Activated CD8-positive, alpha-beta T cell treated with anti-CD3 and anti-CD28 coated beads for 36 hours (primary cell): ENCODE results near the gene GNAI3. TPM values are rescaled to one million over a fixed set of nuclear protein-coding genes. Genes with fewer than 3 reads are reported as not detected.

Experiments
- ATAC-seq: fragments of 200-7000 bp; cut with Tn5 transposase; one replicate; pipeline ENCODE4 v1.10.0; 2021; ENCODE audit warnings: mild to moderate bottlenecking, moderate library complexity
- CTCF ChIA-PET: fragments of 350-600 bp; sonication (Branson Sonifier 250); formaldehyde crosslinking; loops from one replicate; lab custom pipeline; 2021; ENCODE audit warnings: antibody characterized with exemption; lab: Charles Lee
- POLR2A ChIA-PET: fragments of 350-600 bp; sonication (Branson Sonifier 250); formaldehyde crosslinking; loops from one replicate; lab custom pipeline; 2021; ENCODE audit warnings: antibody characterized with exemption; lab: Charles Lee
- DNase-seq: peaks from one replicate; pipeline ENCODE4 v3.0.0-alpha.2; 2020
- H3K27ac Mint-ChIP-seq: one replicate; pipeline ENCODE4 v1.8.0; 2021; ENCODE audit warnings: mild to moderate bottlenecking, mixed read lengths
- H3K27me3 Mint-ChIP-seq: one replicate; pipeline ENCODE4 v1.8.0; 2021; ENCODE audit warnings: mixed read lengths
- H3K36me3 Mint-ChIP-seq: one replicate; pipeline ENCODE4 v1.8.0; 2021; ENCODE audit warnings: low read depth, mixed read lengths
- H3K4me1 Mint-ChIP-seq: one replicate; pipeline ENCODE4 v1.8.0; 2021; ENCODE audit warnings: low read depth, mixed read lengths
- H3K4me3 Mint-ChIP-seq: one replicate; pipeline ENCODE4 v1.8.0; 2021; ENCODE audit warnings: mild to moderate bottlenecking, moderate library complexity, mixed read lengths
- H3K9me3 Mint-ChIP-seq: one replicate; pipeline ENCODE4 v1.8.0; 2021; ENCODE audit warnings: mixed read lengths
- CTCF ChIP-seq: fragments of 200-600 bp; IDR thresholded peaks from one replicate; pipeline ENCODE4 v1.8.0; 2022; ENCODE audit warnings: antibody characterized with exemption, mild to moderate bottlenecking
- intact Hi-C: fragments of 100-400 bp; cut with micrococcal nuclease; formaldehyde crosslinking; loops from one replicate; pipeline ENCODE4 v1.10.0; 2022
- total RNA-seq, 2 experiments: library from RNA; stranded (reverse); gene quantifications; one replicate each; pipeline ENCODE4 v1.2.3, GENCODE V29; 2021

Gene GNAI3
- total RNA-seq, 2 experiments from 2014 or later, result 7.5 to 7.7 TPM

GRCh38 chr1:109508001-109508872 is 40.2 kb upstream of the GNAI3 start:
- Mint-ChIP-seq H3K36me3 (no peaks in the 10 kb centered on the region), H3K4me3 (peak overlapping the region; percentile 78), H3K27me3 (no peaks in the 10 kb centered on the region), H3K4me1 (peaks cover 59% of the 10 kb centered on the region), H3K27ac (peak overlapping the region; percentile 80), H3K9me3 (no peaks in the 10 kb centered on the region)
- intact Hi-C loops, result no loop called here
- CTCF ChIA-PET, result interaction anchor here (0.9 to 40.7 kb wide), 5 partner anchors 9 to 83 kb away, joined by 5 to 1390 read pairs (median 6); partner anchors contain the start of genes CYB561D1, GPR61 and PSMA5
- TF ChIP-seq CTCF, result no peak
- DNase-seq (no peak), ATAC-seq (no peak)
- POLR2A ChIA-PET, result interaction anchor here (2.6 to 4.3 kb wide), 3 partner anchors 9 to 83 kb away, joined by 13 to 48 read pairs (median 22); partner anchors contain the start of genes ATXN7L2 and PSMA5

GRCh38 chr1:109508873-109509175 is 39.6 kb upstream of the GNAI3 start:
- Mint-ChIP-seq H3K4me1 (peaks cover 58% of the 10 kb centered on the region), H3K27me3 (no peaks in the 10 kb centered on the region), H3K9me3 (no peaks in the 10 kb centered on the region), H3K27ac (peak overlapping the region; percentile 80), H3K4me3 (peak overlapping the region; percentile 78), H3K36me3 (no peaks in the 10 kb centered on the region)
- ATAC-seq (peak; percentile 4), DNase-seq (no peak)
- intact Hi-C loops, result no loop called here
- ChIA-PET CTCF (interaction anchor here (0.9 to 40.7 kb wide), 8 partner anchors 10 to 83 kb away, joined by 3 to 1390 read pairs (median 20); partner anchors contain the start of genes CYB561D1, GPR61 and PSMA5), POLR2A (interaction anchor here (0.8 to 4.3 kb wide), 6 partner anchors 10 to 393 kb away, joined by 3 to 48 read pairs (median 10); partner anchors contain the start of genes ATXN7L2 and PSMA5)
- TF ChIP-seq CTCF, result no peak

- H3K4me3 Mint-ChIP-seq, result peak within 1 kb of the TSS; percentile 78
- POLR2A ChIA-PET, result interaction anchor here (0.6 to 4.3 kb wide), 11 partner anchors 11 to 394 kb away, joined by 3 to 48 read pairs (median 5); partner anchors contain the start of genes ATXN7L2, CYB561D1 and PSMA5
- H3K27me3 Mint-ChIP-seq, result no peaks in the 10 kb centered on the region
- peaks cover 53% of the 10 kb centered on the region for H3K4me1 Mint-ChIP-seq
- H3K27ac Mint-ChIP-seq, result peak within 1 kb of the TSS; percentile 84
- TF ChIP-seq CTCF, result no peak
- H3K9me3 Mint-ChIP-seq, result no peaks in the 10 kb centered on the region
- CTCF ChIA-PET, result interaction anchor here (1.0 to 40.7 kb wide), 7 partner anchors 11 to 84 kb away, joined by 3 to 1390 read pairs (median 8); partner anchors contain the start of genes CYB561D1, GPR61 and PSMA5
- DNase-seq (peak; percentile 71), ATAC-seq (peak; percentile 71)
- no peaks in the 10 kb centered on the region for H3K36me3 Mint-ChIP-seq
- intact Hi-C loops, result no loop called here
Observed at GRCh38 chr1:109509176-109510134, 39.0 kb upstream of the GNAI3 start, which contains the start of gene AMIGO1. TSS of gene AMIGO1 (minus strand) at chr1:109509727. CDS start at chr1:109508912, 815 bp downstream.

GRCh38 chr1:109513110-109513710 is 35.2 kb upstream of the GNAI3 start:
- no peaks in the 10 kb centered on the region for H3K27me3 Mint-ChIP-seq
- CTCF ChIA-PET, result interaction anchor here (0.9 to 40.7 kb wide), 7 partner anchors 9 to 33 kb away, joined by 3 to 1390 read pairs (median 3); partner anchors contain the start of genes CYB561D1 and GPR61
- POLR2A ChIA-PET, result interaction anchor here (0.6 to 1.5 kb wide), 3 partner anchors 18 to 44 kb away, joined by 3 to 6 read pairs (median 4); no protein-coding TSS in a partner anchor
- H3K36me3 Mint-ChIP-seq, result no peaks in the 10 kb centered on the region
- H3K27ac Mint-ChIP-seq, result no peak overlapping the region
- DNase-seq, result no peak
- no peak overlapping the region for H3K4me3 Mint-ChIP-seq
- no peak for ATAC-seq
- H3K9me3 Mint-ChIP-seq, result no peaks in the 10 kb centered on the region
- H3K4me1 Mint-ChIP-seq, result peaks cover 29% of the 10 kb centered on the region
- intact Hi-C loops, result no loop called here
- TF ChIP-seq CTCF, result no peak
